Endothelial cell of umbilical vein (primary cell): Measurements from ENCODE around the gene APBB1. TPM values are rescaled to one million over a fixed set of nuclear protein-coding genes. Genes with fewer than 3 reads are reported as not detected.

Experiments
- BruUV-seq: library from RNA; stranded (reverse); fragments of 400-500 nt; replicated peaks from 2 replicates; lab custom pipeline; 2021; lab: Mats Ljungman, UMichigan
- CTCF ChIA-PET: fragments of 300-600, 350-600 bp; sonication (Branson Sonifier 250); formaldehyde crosslinking; loops from one replicate; lab custom pipeline; 2021; ENCODE audit warnings: antibody characterized with exemption, inconsistent platforms; lab: Charles Lee
- POLR2A ChIA-PET: fragments of 300-600, 350-600 bp; sonication (Branson Sonifier 250); formaldehyde crosslinking; loops from one replicate; lab custom pipeline; 2021; ENCODE audit warnings: antibody characterized with exemption, inconsistent platforms; lab: Charles Lee
- DNase-seq: peaks from one replicate; pipeline ENCODE4 v3.0.0-alpha.2; 2011; ENCODE audit warnings: low read depth, low spot score
- FAIRE-seq: peaks from 2 replicates; lab custom pipeline; 2011; peaks lifted over from hg19 to GRCh38; lab: Jason Lieb, UNC
- H2AFZ ChIP-seq: 2 replicates; pipeline ENCODE4 v1.6.0; 2012; ENCODE audit warnings: low read depth, low read length, control low read depth, inconsistent platforms
- H3K27ac ChIP-seq: 2 replicates; pipeline ENCODE4 v1.5.1; 2011; ENCODE audit warnings: low read depth, mild to moderate bottlenecking, control low read depth, low read length, moderate library complexity; ENCODE audit not compliant: insufficient read depth
- H3K27me3 ChIP-seq, 2 experiments: 2 replicates each; pipeline versions ENCODE4 v1.6.0 to v1.6.1; 2011; ENCODE audit warnings: low read length in 2 of 2, mixed read lengths in 1 of 2; ENCODE audit not compliant: control insufficient read depth in 2 of 2, insufficient read depth in 2 of 2
- H3K36me3 ChIP-seq, 2 experiments: 2 replicates in 1 of 2; 3 replicates in 1 of 2; pipeline ENCODE4 v1.5.1; 2011; ENCODE audit warnings: low read length in 2 of 2, mild to moderate bottlenecking in 1 of 2, moderate library complexity in 1 of 2; ENCODE audit not compliant: control insufficient read depth in 2 of 2, insufficient read depth in 2 of 2; ENCODE audit errors: extremely low read depth in 1 of 2
- H3K4me1 ChIP-seq: 3 replicates; pipeline ENCODE4 v1.5.1; 2011; ENCODE audit warnings: mild to moderate bottlenecking, low read length; ENCODE audit not compliant: control insufficient read depth, insufficient read depth; ENCODE audit errors: extremely low read depth
- H3K4me2 ChIP-seq: 2 replicates; pipeline ENCODE4 v1.6.1; 2011; ENCODE audit warnings: low read length, control low read depth, mixed read lengths; ENCODE audit not compliant: insufficient read depth
- H3K4me3 ChIP-seq, 3 experiments: fragments of 200-600 bp in 1 of 3; sonication (generic), shearing (Covaris generic) in 1 of 3; replicated peaks in 1 of 3; 2 replicates each; pipeline ENCODE4 v1.5.1; 2011 to 2016; ENCODE audit warnings: control low read depth in 3 of 3, low read length in 3 of 3, mild to moderate bottlenecking in 2 of 3, inconsistent platforms in 1 of 3, low read depth in 1 of 3, moderate library complexity in 1 of 3; ENCODE audit not compliant: insufficient read depth in 1 of 3
- H3K79me2 ChIP-seq: 2 replicates; pipeline ENCODE4 v1.6.0; 2012; ENCODE audit warnings: low read length, inconsistent platforms; ENCODE audit not compliant: control insufficient read depth, insufficient read depth
- H3K9ac ChIP-seq: replicated peaks from 2 replicates; pipeline ENCODE3; 2011; ENCODE audit warnings: low read length, control low read depth; ENCODE audit not compliant: insufficient read depth; ENCODE audit errors: extremely low read depth
- H3K9me1 ChIP-seq: replicated peaks from 3 replicates; pipeline ENCODE4 v1.6.0; 2011; ENCODE audit warnings: mild to moderate bottlenecking, low read length; ENCODE audit not compliant: control insufficient read depth, insufficient read depth; ENCODE audit errors: extremely low read depth
- H3K9me3 ChIP-seq: replicated peaks from 2 replicates; pipeline ENCODE4 v1.5.1; 2012; ENCODE audit warnings: low read length, inconsistent platforms; ENCODE audit not compliant: control insufficient read depth, insufficient read depth
- H4K20me1 ChIP-seq: replicated peaks from 2 replicates; pipeline ENCODE3; 2011; ENCODE audit warnings: mild to moderate bottlenecking, low read length; ENCODE audit not compliant: control insufficient read depth, insufficient read depth; ENCODE audit errors: extremely low read depth
- CTCF ChIP-seq, 2 donors: IDR thresholded peaks; 1 replicate in 1 of 2; 2 replicates in 1 of 2; pipeline ENCODE4 v1.5.1; 2011; ENCODE audit warnings: low read length in 2 of 2, mild to moderate bottlenecking in 2 of 2, moderate library complexity in 2 of 2, control low read depth in 1 of 2, inconsistent platforms in 1 of 2, low read depth in 1 of 2; ENCODE audit not compliant: insufficient read depth in 1 of 2; ENCODE audit errors: extremely low read depth in 1 of 2
- EZH2 ChIP-seq: IDR thresholded peaks from 2 replicates; pipeline ENCODE4 v1.6.1; 2012; ENCODE audit warnings: borderline replicate concordance, low read depth, mild to moderate bottlenecking, moderate library complexity, low read length, inconsistent platforms; ENCODE audit not compliant: severe bottlenecking
- FOS ChIP-seq: IDR thresholded peaks from 2 replicates; pipeline ENCODE4 v1.6.1; 2011; ENCODE audit warnings: mild to moderate bottlenecking, low read length, moderate library complexity, borderline replicate concordance; ENCODE audit not compliant: insufficient read depth
- GATA2 ChIP-seq: IDR thresholded peaks from 2 replicates; pipeline ENCODE4 v1.7.0; 2011; ENCODE audit warnings: low read depth, mild to moderate bottlenecking, moderate library complexity, mixed read lengths, low read length; ENCODE audit not compliant: insufficient read length, insufficient read depth
- JUN ChIP-seq: IDR thresholded peaks from 2 replicates; pipeline ENCODE4 v1.6.1; 2011; ENCODE audit warnings: borderline replicate concordance, low read depth; ENCODE audit not compliant: insufficient read length, insufficient read depth
- MAX ChIP-seq: IDR thresholded peaks from 2 replicates; pipeline ENCODE4 v1.6.1; 2011; ENCODE audit not compliant: insufficient read depth, insufficient read length
- MYC ChIP-seq: IDR thresholded peaks from one replicate; pipeline ENCODE4 v1.6.1; 2011; ENCODE audit warnings: mild to moderate bottlenecking, low read depth, low read length
- POLR2A ChIP-seq: IDR thresholded peaks from 2 replicates; pipeline ENCODE4 v1.6.1; 2012; ENCODE audit warnings: low read depth, mild to moderate bottlenecking, control low read depth, low read length
- POLR2AphosphoS5 ChIP-seq: IDR thresholded peaks from 2 replicates; pipeline ENCODE4 v1.6.1; 2012; ENCODE audit warnings: low read depth, mild to moderate bottlenecking, control low read depth, low read length, moderate library complexity; ENCODE audit not compliant: insufficient read depth
- dilution Hi-C: fragments of 300-500 bp; cut with MboI; formaldehyde crosslinking; loops from one replicate; pipeline ENCODE4 v1.15.0; 2019; ENCODE audit warnings: low sequenced_read_pairs; ENCODE audit not compliant: extremely low pct_ligation_motif_present
- intact Hi-C: fragments of 100-400 bp; cut with micrococcal nuclease; formaldehyde crosslinking; loops from one replicate; pipeline ENCODE4 v1.10.0; 2022
- polyA plus RNA-seq, 4 experiments: library from polyadenylated mRNA; depleted of rRNA in 3 of 4; stranded (reverse) in 3 of 4; unstranded in 1 of 4; fragments of >200 nt; gene quantifications; 2 replicates each; pipeline versions ENCODE4 v1.2.1 to v1.2.3, GENCODE V29; 2011 to 2012; ENCODE audit warnings: missing spikeins in 1 of 4
- total RNA-seq: library from RNA; stranded (reverse); gene quantifications from 2 replicates; pipeline ENCODE4 v1.2.3, GENCODE V29; 2021

APBB1 gene
- total and polyA plus RNA-seq, 2 donors (not counting 3 experiments of a cell fraction or from before 2014, with no cell fraction given), result 48.0 to 63.5 TPM

GRCh38 chr11:6415797-6416196 lies 3.1 kb downstream of the APBB1 start:
- Histone ChIP-seq H3K4me2 (no peak overlapping the region), H3K27me3 (no peaks in the 10 kb centered on the region), H3K79me2 (no peaks in the 10 kb centered on the region), H3K4me3 (no peak overlapping the region), H3K9ac (no peak overlapping the region), H3K36me3 (peaks cover 0 to 2% of the 10 kb centered on the region in 2 experiments), H3K27ac (no peak overlapping the region), H2AFZ (no peak overlapping the region), H3K4me1 (peaks cover 10% of the 10 kb centered on the region), H3K9me3 (no peaks in the 10 kb centered on the region), H4K20me1 (no peaks in the 10 kb centered on the region), H3K9me1 (no peaks in the 10 kb centered on the region)
- CTCF ChIA-PET, result interaction anchor here (0.7 kb wide), 1 partner anchor 37 kb away, joined by 3 read pairs; no protein-coding TSS in a partner anchor
- POLR2A ChIA-PET, result no interaction called here
- dilution Hi-C loops, result no loop called here
- no TSS peak for BruUV-seq
- intact Hi-C loops, result no loop called here
- no peak for DNase-seq
- no peak for FAIRE-seq
- TF ChIP-seq MYC (no peak), GATA2 (no peak), CTCF (IDR thresholded peaks at IDR 0.05; ENCODE audit: extremely low read depth in 1 of 2, insufficient read depth in 1 of 2, low read depth in 1 of 2, low read length in 2 of 2) (no peak), JUN (no peak), POLR2A (no peak), FOS (no peak), POLR2AphosphoS5 (no peak), EZH2 (no peak), MAX (no peak)
